ENCODE data around the gene OTOP2.
"Not testable (repeated sequence)": the region's sequence is repeated elsewhere in the genome, so short reads cannot be mapped to it uniquely, and the experiment has no call there.

OTOP2 gene

GRCh38 chr17:74982663-74983313 lies 58.7 kb downstream of the OTOP2 start:
- peak overlapping the region; percentile 79 for H3K27ac ChIP-seq (ENCODE audit: extremely low read depth, low read depth, low read length)
- not testable (repeated sequence) for H3K36me3 ChIP-seq (ENCODE audit: control insufficient read depth in 2 of 2, insufficient read depth in 1 of 2, low read length in 2 of 2); H3K9me3 ChIP-seq (ENCODE audit: control insufficient read depth, insufficient read depth, low read depth, low read length); H3K4me1 ChIP-seq (ENCODE audit: control insufficient read depth, insufficient read depth, low read length)
- TF ChIP-seq ZNF664 (tag by site-specific recombination; IDR thresholded peaks at IDR 0.05) (peak; percentile 75), ZNF121 (tag by site-specific recombination; IDR thresholded peaks at IDR 0.05) (peak; percentile 93), ZNF518A (tag by site-specific recombination; conservative IDR thresholded peaks at IDR 0.05; ENCODE audit: low read depth) (peak; percentile 55; the same call in 1 of the 2 replicates), ZNF600 (tag by site-specific recombination; IDR thresholded peaks at IDR 0.05) (peak; percentile 78), ZNF76 (tag by site-specific recombination; IDR thresholded peaks at IDR 0.05; ENCODE audit: borderline replicate concordance, low read depth) (peak; percentile 3; the same call in 1 of the 2 replicates), ZNF654 (tag by site-specific recombination; IDR thresholded peaks at IDR 0.05; ENCODE audit: low read depth) (0 out of 2 replicates have a peak, but pooled peaks have one; percentile 4), SCRT2 (tag by site-specific recombination; IDR thresholded peaks at IDR 0.05) (peak; percentile 97), ZNF335 (tag by site-specific recombination; conservative IDR thresholded peaks at IDR 0.05) (peak; percentile 69), HOXC10 (CRISPR knock-in tag; IDR thresholded peaks at IDR 0.05) (peak; percentile 33; the same call in 1 of the 2 replicates), SCRT1 (tag by site-specific recombination; IDR thresholded peaks at IDR 0.05; ENCODE audit: borderline replicate concordance) (peak; percentile 87; the same call in 1 of the 2 replicates), ZBTB17 (tag by site-specific recombination; IDR thresholded peaks at IDR 0.05) (peak; percentile 72; the same call in 1 of the 2 replicates)
- H3K4me3 ChIP-seq (ENCODE audit: low read depth, low read length) = peak overlapping the region; percentile 56
- ChIA-PET POLR2A (interaction anchor here (0.5 to 2.3 kb wide), 10 partner anchors 10 to 873 kb away, joined by 3 to 24 read pairs (median 7); partner anchors contain the start of genes FDXR, HID1, MRPL58 and NT5C), CTCF (interaction anchor here (0.6 to 3.9 kb wide), 8 partner anchors 19 to 223 kb away, joined by 3 to 18 read pairs (median 6); partner anchors contain the start of genes MRPL58 and NUP85)

Measured in HEK293 (cell line).